ENCODE data around the gene RAB3D.

RAB3D gene

GRCh38 chr19:11355160-11356073, 16.0 kb upstream of the RAB3D start, which contains the start of gene PLPPR2 (continued):
- TF ChIP-seq GLIS2 (tag by site-specific recombination; IDR thresholded peaks at IDR 0.05) (0 out of 2 replicates have a peak, but pooled peaks have one; percentile 42), ZNF133 (tag by site-specific recombination; IDR thresholded peaks at IDR 0.05) (no peak), INSM2 (tag by site-specific recombination; IDR thresholded peaks at IDR 0.05) (peak; percentile 39; the same call in 1 of the 2 replicates), ZNF169 (tag by site-specific recombination; IDR thresholded peaks at IDR 0.05) (peak; percentile 52; the same call in 1 of the 2 replicates), KLF9 (tag by site-specific recombination; IDR thresholded peaks at IDR 0.05; ENCODE audit: low read depth) (peak; percentile 50; the same call in 1 of the 2 replicates), ZBTB44 (tag by site-specific recombination; IDR thresholded peaks at IDR 0.05) (no peak), ZBTB20 (tag by site-specific recombination; IDR thresholded peaks at IDR 0.05) (peak; percentile 37; the same call in 1 of the 2 replicates), ZFHX2 (tag by site-specific recombination; conservative IDR thresholded peaks at IDR 0.05) (peak; percentile 76; the same call in 1 of the 2 replicates), KLF16 (tag by site-specific recombination; IDR thresholded peaks at IDR 0.05) (peak; percentile 72; the same call in 1 of the 2 replicates), ZNF580 (tag by site-specific recombination; IDR thresholded peaks at IDR 0.05) (peak; percentile 68), ZNF433 (tag by site-specific recombination; IDR thresholded peaks at IDR 0.05; ENCODE audit: low read depth) (no peak), ZNF707 (tag by site-specific recombination; IDR thresholded peaks at IDR 0.05) (0 out of 2 replicates have a peak, but pooled peaks have one; percentile 16), BCL11B (tag by site-specific recombination; IDR thresholded peaks at IDR 0.05; ENCODE audit: low read depth) (peak; percentile 84; the same call in 1 of the 2 replicates), ZNF132 (tag by site-specific recombination; IDR thresholded peaks at IDR 0.05; ENCODE audit: borderline replicate concordance) (no peak), ZSCAN5A (tag by site-specific recombination; IDR thresholded peaks at IDR 0.05) (peak; percentile 81; the same call in 1 of the 2 replicates), ZNF670 (tag by site-specific recombination; IDR thresholded peaks at IDR 0.05; ENCODE audit: low read depth) (no peak), ZNF837 (tag by site-specific recombination; IDR thresholded peaks at IDR 0.05) (peak; percentile 58; the same call in 1 of the 2 replicates), ZXDB (tag by site-specific recombination; IDR thresholded peaks at IDR 0.05) (peak; percentile 22; the same call in 1 of the 2 replicates), MYNN (tag by site-specific recombination; IDR thresholded peaks at IDR 0.05; ENCODE audit: borderline replicate concordance) (no peak), KLF10 (tag by site-specific recombination; IDR thresholded peaks at IDR 0.05) (no peak), WT1 (tag by site-specific recombination; IDR thresholded peaks at IDR 0.05) (no peak), TRIM28 (IDR thresholded peaks at IDR 0.05; ENCODE audit: borderline replicate concordance, low read length) (no peak), ZNF529 (tag by site-specific recombination; IDR thresholded peaks at IDR 0.05; ENCODE audit: insufficient replicate concordance) (no peak), ZNF175 (tag by site-specific recombination; IDR thresholded peaks at IDR 0.05) (0 out of 2 replicates have a peak, but pooled peaks have one; percentile 27), YY2 (tag by site-specific recombination; IDR thresholded peaks at IDR 0.05) (peak; percentile 58; the same call in 1 of the 2 replicates), GLIS1 (tag by site-specific recombination; IDR thresholded peaks at IDR 0.05) (peak; percentile 62)
- TF ChIP-seq, protein P1, sequence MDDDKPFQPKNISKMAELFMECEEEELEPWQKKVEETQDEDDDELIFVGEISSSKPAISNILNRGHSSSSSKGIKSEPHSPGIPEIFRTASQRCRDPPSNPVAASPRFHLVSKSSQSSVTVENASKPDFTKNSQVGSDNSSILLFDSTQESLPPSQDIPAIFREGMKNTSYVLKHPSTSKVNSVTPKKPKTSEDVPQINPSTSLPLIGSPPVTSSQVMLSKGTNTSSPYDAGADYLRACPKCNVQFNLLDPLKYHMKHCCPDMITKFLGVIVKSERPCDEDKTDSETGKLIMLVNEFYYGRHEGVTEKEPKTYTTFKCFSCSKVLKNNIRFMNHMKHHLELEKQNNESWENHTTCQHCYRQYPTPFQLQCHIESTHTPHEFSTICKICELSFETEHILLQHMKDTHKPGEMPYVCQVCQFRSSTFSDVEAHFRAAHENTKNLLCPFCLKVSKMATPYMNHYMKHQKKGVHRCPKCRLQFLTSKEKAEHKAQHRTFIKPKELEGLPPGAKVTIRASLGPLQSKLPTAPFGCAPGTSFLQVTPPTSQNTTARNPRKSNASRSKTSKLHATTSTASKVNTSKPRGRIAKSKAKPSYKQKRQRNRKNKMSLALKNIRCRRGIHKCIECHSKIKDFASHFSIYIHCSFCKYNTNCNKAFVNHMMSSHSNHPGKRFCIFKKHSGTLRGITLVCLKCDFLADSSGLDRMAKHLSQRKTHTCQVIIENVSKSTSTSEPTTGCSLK (tag by site-specific recombination; IDR thresholded peaks at IDR 0.05): 0 out of 2 replicates have a peak, but pooled peaks have one; percentile 69
- TF ChIP-seq, protein P2, sequence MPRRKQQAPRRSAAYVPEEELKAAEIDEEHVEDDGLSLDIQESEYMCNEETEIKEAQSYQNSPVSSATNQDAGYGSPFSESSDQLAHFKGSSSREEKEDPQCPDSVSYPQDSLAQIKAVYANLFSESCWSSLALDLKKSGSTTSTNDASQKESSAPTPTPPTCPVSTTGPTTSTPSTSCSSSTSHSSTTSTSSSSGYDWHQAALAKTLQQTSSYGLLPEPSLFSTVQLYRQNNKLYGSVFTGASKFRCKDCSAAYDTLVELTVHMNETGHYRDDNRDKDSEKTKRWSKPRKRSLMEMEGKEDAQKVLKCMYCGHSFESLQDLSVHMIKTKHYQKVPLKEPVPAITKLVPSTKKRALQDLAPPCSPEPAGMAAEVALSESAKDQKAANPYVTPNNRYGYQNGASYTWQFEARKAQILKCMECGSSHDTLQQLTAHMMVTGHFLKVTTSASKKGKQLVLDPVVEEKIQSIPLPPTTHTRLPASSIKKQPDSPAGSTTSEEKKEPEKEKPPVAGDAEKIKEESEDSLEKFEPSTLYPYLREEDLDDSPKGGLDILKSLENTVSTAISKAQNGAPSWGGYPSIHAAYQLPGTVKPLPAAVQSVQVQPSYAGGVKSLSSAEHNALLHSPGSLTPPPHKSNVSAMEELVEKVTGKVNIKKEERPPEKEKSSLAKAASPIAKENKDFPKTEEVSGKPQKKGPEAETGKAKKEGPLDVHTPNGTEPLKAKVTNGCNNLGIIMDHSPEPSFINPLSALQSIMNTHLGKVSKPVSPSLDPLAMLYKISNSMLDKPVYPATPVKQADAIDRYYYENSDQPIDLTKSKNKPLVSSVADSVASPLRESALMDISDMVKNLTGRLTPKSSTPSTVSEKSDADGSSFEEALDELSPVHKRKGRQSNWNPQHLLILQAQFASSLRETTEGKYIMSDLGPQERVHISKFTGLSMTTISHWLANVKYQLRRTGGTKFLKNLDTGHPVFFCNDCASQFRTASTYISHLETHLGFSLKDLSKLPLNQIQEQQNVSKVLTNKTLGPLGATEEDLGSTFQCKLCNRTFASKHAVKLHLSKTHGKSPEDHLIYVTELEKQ (tag by site-specific recombination; IDR thresholded peaks at IDR 0.05; ENCODE audit: borderline replicate concordance): peak; percentile 38; the same call in 1 of the 2 replicates
